ENCODE data around the gene IQCC.
A peak's percentile ranks its signal among the peaks of the same experiment; 100 is the strongest.

IQCC gene

GRCh38 chr1:32186077-32186476 lies 19.4 kb upstream of the IQCC start (continued):
- TF ChIP-seq ZNF473 (tag by site-specific recombination; IDR thresholded peaks at IDR 0.05), result no peak

- H3K4me1 ChIP-seq (ENCODE audit: control insufficient read depth, insufficient read depth, low read length), result no peaks in the 10 kb centered on the region
- no peaks in the 10 kb centered on the region for H3K9me3 ChIP-seq (ENCODE audit: control insufficient read depth, insufficient read depth, low read depth, low read length)
- CTCF ChIA-PET, result interaction anchor here (0.6 kb wide), 1 partner anchor 103 kb away, joined by 3 read pairs; no protein-coding TSS in a partner anchor
- TF ChIP-seq ZBTB17 (tag by site-specific recombination; IDR thresholded peaks at IDR 0.05), result peak; percentile 73
- no peak for TF ChIP-seq HIC1 (tag by site-specific recombination; IDR thresholded peaks at IDR 0.05)
- no peak for TF ChIP-seq ZNF423 (tag by site-specific recombination; IDR thresholded peaks at IDR 0.05)
- no peak for TF ChIP-seq REST (tag by site-specific recombination; IDR thresholded peaks at IDR 0.05)
- peak overlapping the region; percentile 24; the same call in 1 of the 2 replicates for H3K27ac ChIP-seq (ENCODE audit: extremely low read depth, low read depth, low read length)
- no peak overlapping the region for H3K4me3 ChIP-seq (ENCODE audit: low read depth, low read length)
- H3K36me3 ChIP-seq (ENCODE audit: control insufficient read depth in 2 of 2, insufficient read depth in 1 of 2, low read length in 2 of 2), result peaks cover 78 to 91% of the 10 kb centered on the region in 2 experiments
- POLR2A ChIA-PET, result no interaction called here
Measured at GRCh38 chr1:32186491-32186890, 19.0 kb upstream of the IQCC start.

GRCh38 chr1:32187850-32188249 lies 17.6 kb upstream of the IQCC start:
- H3K4me3 ChIP-seq (ENCODE audit: low read depth, low read length), result no peak overlapping the region
- ChIA-PET CTCF (no interaction called here), POLR2A (interaction anchor here (1.4 to 1.6 kb wide), 2 partner anchors 8 kb away, joined by 5 to 6 read pairs; partner anchors contain the start of gene TXLNA)
- H3K9me3 ChIP-seq (ENCODE audit: control insufficient read depth, insufficient read depth, low read depth, low read length), result no peaks in the 10 kb centered on the region
- TF ChIP-seq ZSCAN23 (tag by site-specific recombination; IDR thresholded peaks at IDR 0.05), result no peak
- H3K4me1 ChIP-seq (ENCODE audit: control insufficient read depth, insufficient read depth, low read length), result no peaks in the 10 kb centered on the region
- H3K36me3 ChIP-seq (ENCODE audit: control insufficient read depth in 2 of 2, insufficient read depth in 1 of 2, low read length in 2 of 2), result peaks cover 78 to 91% of the 10 kb centered on the region in 2 experiments
- no peak overlapping the region for H3K27ac ChIP-seq (ENCODE audit: extremely low read depth, low read depth, low read length)

GRCh38 chr1:32192220-32192948 lies 13.1 kb upstream of the IQCC start:
- Histone ChIP-seq H3K9me3 (ENCODE audit: control insufficient read depth, insufficient read depth, low read depth, low read length) (no peaks in the 10 kb centered on the region), H3K4me3 (ENCODE audit: low read depth, low read length) (no peak overlapping the region), H3K27ac (ENCODE audit: extremely low read depth, low read depth, low read length) (no peak overlapping the region), H3K4me1 (ENCODE audit: control insufficient read depth, insufficient read depth, low read length) (no peaks in the 10 kb centered on the region), H3K36me3 (ENCODE audit: control insufficient read depth in 2 of 2, insufficient read depth in 1 of 2, low read length in 2 of 2) (peaks cover 49 to 100% of the 10 kb centered on the region in 2 experiments)
- ChIA-PET CTCF (interaction anchor here (0.6 kb wide), 1 partner anchor 217 kb away, joined by 3 read pairs; no protein-coding TSS in a partner anchor), POLR2A (interaction anchor here (1.6 to 2.8 kb wide), 2 partner anchors 10 to 13 kb away, joined by 5 to 15 read pairs; partner anchors contain the start of gene TXLNA)
- TF ChIP-seq ZBTB20 (tag by site-specific recombination; IDR thresholded peaks at IDR 0.05) (no peak), SCRT2 (tag by site-specific recombination; IDR thresholded peaks at IDR 0.05) (peak; percentile 94), SCRT1 (tag by site-specific recombination; IDR thresholded peaks at IDR 0.05; ENCODE audit: borderline replicate concordance) (peak; percentile 78; the same call in 1 of the 2 replicates)
